ENCODE data around the gene ANGPTL7. TPM values are rescaled to one million over a fixed set of nuclear protein-coding genes. Genes with fewer than 3 reads are reported as not detected.
"Not testable (repeated sequence)": the region's sequence is repeated elsewhere in the genome, so short reads cannot be mapped to it uniquely, and the experiment has no call there.

ANGPTL7 gene
- total RNA-seq, 1 donor from 2014 or later: not detected

GRCh38 chr1:11170102-11170501 lies 19.1 kb upstream of the ANGPTL7 start:
- no peak for DNase-seq

- DNase-seq: no peak
These were observed 14.8 kb upstream of the ANGPTL7 start for GRCh38 chr1:11174261-11174942.

GRCh38 chr1:11175461-11175860 lies 13.7 kb upstream of the ANGPTL7 start:
- DNase-seq: no peak

- DNase-seq: no peak
These were observed 13.0 kb upstream of the ANGPTL7 start for GRCh38 chr1:11176081-11176706.

GRCh38 chr1:11178021-11179015 lies 10.8 kb upstream of the ANGPTL7 start:
- DNase-seq: no peak

- no peak for DNase-seq
These were observed 10.0 kb upstream of the ANGPTL7 start for GRCh38 chr1:11179125-11179524.

GRCh38 chr1:11179749-11180148 lies 9.4 kb upstream of the ANGPTL7 start:
- not testable (repeated sequence) for DNase-seq

- no peak for DNase-seq
These were observed 8.8 kb upstream of the ANGPTL7 start for GRCh38 chr1:11180342-11180744.

GRCh38 chr1:11182884-11183283 lies 6.3 kb upstream of the ANGPTL7 start:
- DNase-seq: no peak

- no peak for DNase-seq
These were observed 4.2 kb upstream of the ANGPTL7 start for GRCh38 chr1:11184973-11185372.

GRCh38 chr1:11187000-11187399 lies 2.2 kb upstream of the ANGPTL7 start:
- DNase-seq: no peak

GRCh38 chr1:11187494-11187893 lies 1.7 kb upstream of the ANGPTL7 start:
- no peak for DNase-seq

GRCh38 chr1:11187931-11188330 lies 1.2 kb upstream of the ANGPTL7 start:
- no peak for DNase-seq

GRCh38 chr1:11188381-11188780 lies 774 bp upstream of the ANGPTL7 start:
- no peak for DNase-seq

- no peak for DNase-seq
These were observed 4.2 kb downstream of the ANGPTL7 start for GRCh38 chr1:11193376-11193775.

- DNase-seq: no peak
These were observed 5.4 kb downstream of the ANGPTL7 start for GRCh38 chr1:11194407-11195176.

GRCh38 chr1:11196945-11197344 lies 7.8 kb downstream of the ANGPTL7 start:
- no peak for DNase-seq

- no peak for DNase-seq
These were observed 8.2 kb downstream of the ANGPTL7 start for GRCh38 chr1:11197359-11197758.

- no peak for DNase-seq
These were observed 9.1 kb downstream of the ANGPTL7 start for GRCh38 chr1:11198257-11198656.

GRCh38 chr1:11198851-11199594 lies 9.9 kb downstream of the ANGPTL7 start:
- DNase-seq: peak; percentile 48

- no peak for DNase-seq
These were observed 15.4 kb downstream of the ANGPTL7 start for GRCh38 chr1:11204396-11205190.

Data from occipital lobe (tissue), 2 donors.